Measurements from ENCODE around the gene TEAD4. TPM values are rescaled to one million over a fixed set of nuclear protein-coding genes. Genes with fewer than 3 reads are reported as not detected.

Gene TEAD4
- 99.9 TPM for polyA plus RNA-seq (ENCODE audit: insufficient read length)

- DNase-seq (ENCODE audit: low read depth), result no peak
These were observed at the start of gene TEAD4 for GRCh38 chr12:2959192-2959504. Gene TEAD4 (plus strand): TSS chr12:2959397.

GRCh38 chr12:2912216-2912575, 47.0 kb upstream of the TEAD4 start:
- no peak for DNase-seq (ENCODE audit: low read depth)

GRCh38 chr12:2919249-2919648, 39.9 kb upstream of the TEAD4 start:
- DNase-seq (ENCODE audit: low read depth), result no peak

GRCh38 chr12:2922329-2922728, 36.9 kb upstream of the TEAD4 start:
- DNase-seq (ENCODE audit: low read depth), result no peak

GRCh38 chr12:2923057-2923456, 36.1 kb upstream of the TEAD4 start:
- no peak for DNase-seq (ENCODE audit: low read depth)

GRCh38 chr12:2924019-2924418, 35.2 kb upstream of the TEAD4 start:
- DNase-seq (ENCODE audit: low read depth), result no peak

GRCh38 chr12:2925322-2925995, 33.7 kb upstream of the TEAD4 start:
- DNase-seq (ENCODE audit: low read depth), result no peak

GRCh38 chr12:2930865-2931264, 28.3 kb upstream of the TEAD4 start:
- DNase-seq (ENCODE audit: low read depth), result no peak

GRCh38 chr12:2933586-2933985, 25.6 kb upstream of the TEAD4 start:
- no peak for DNase-seq (ENCODE audit: low read depth)

- DNase-seq (ENCODE audit: low read depth), result no peak
These were observed 24.8 kb upstream of the TEAD4 start for GRCh38 chr12:2934371-2934770.

GRCh38 chr12:2936301-2936700, 22.9 kb upstream of the TEAD4 start:
- no peak for DNase-seq (ENCODE audit: low read depth)

GRCh38 chr12:2937500-2937899, 21.7 kb upstream of the TEAD4 start:
- no peak for DNase-seq (ENCODE audit: low read depth)

GRCh38 chr12:2939191-2939590, 20.0 kb upstream of the TEAD4 start:
- no peak for DNase-seq (ENCODE audit: low read depth)

GRCh38 chr12:2940564-2940963, 18.6 kb upstream of the TEAD4 start:
- no peak for DNase-seq (ENCODE audit: low read depth)

- no peak for DNase-seq (ENCODE audit: low read depth)
These were observed 17.7 kb upstream of the TEAD4 start for GRCh38 chr12:2941524-2941923.

- no peak for DNase-seq (ENCODE audit: low read depth)
These were observed 14.7 kb upstream of the TEAD4 start for GRCh38 chr12:2944401-2945047.

GRCh38 chr12:2949411-2949810, 9.8 kb upstream of the TEAD4 start:
- DNase-seq (ENCODE audit: low read depth), result no peak

GRCh38 chr12:2955888-2956287, 3.3 kb upstream of the TEAD4 start:
- DNase-seq (ENCODE audit: low read depth), result no peak

GRCh38 chr12:2957816-2958431, 1.3 kb upstream of the TEAD4 start:
- no peak for DNase-seq (ENCODE audit: low read depth)

GRCh38 chr12:2958432-2959191, 585 bp upstream of the TEAD4 start:
- no peak for DNase-seq (ENCODE audit: low read depth)

- DNase-seq (ENCODE audit: low read depth), result no peak
These were observed 550 bp downstream of the TEAD4 start for GRCh38 chr12:2959505-2960389.
